OCI-LY1 (cell line): ENCODE results near the gene CASP3.

Source experiments
- H2AFZ ChIP-seq: fragments of 200-600 bp; sonication (generic), shearing (Covaris generic); 2 replicates; pipeline ENCODE4 v1.6.0; 2014; ENCODE audit warnings: antibody characterized with exemption, mild to moderate bottlenecking, low read length
- H3F3A ChIP-seq: fragments of 200-600 bp; sonication (generic), shearing (Covaris generic); 2 replicates; pipeline ENCODE4 v1.6.0; 2014; ENCODE audit warnings: mild to moderate bottlenecking, antibody characterized with exemption, low read length, moderate library complexity; ENCODE audit not compliant: insufficient read depth
- H3K27ac ChIP-seq: fragments of 200-600 bp; sonication (generic); 2 replicates; pipeline ENCODE4 v1.5.1; 2014; ENCODE audit warnings: low read length, mixed run types, mild to moderate bottlenecking, low read depth; ENCODE audit not compliant: poor library complexity, severe bottlenecking
- H3K27me3 ChIP-seq: fragments of 200-600 bp; sonication (generic); 2 replicates; pipeline ENCODE4 v1.6.0; 2014; ENCODE audit warnings: antibody characterized with exemption, mild to moderate bottlenecking, low read length, moderate library complexity; ENCODE audit not compliant: insufficient read depth
- H3K36me3 ChIP-seq: fragments of 200-600 bp; sonication (generic); 2 replicates; pipeline ENCODE4 v1.6.1; 2014; ENCODE audit warnings: mild to moderate bottlenecking, antibody characterized with exemption, low read length, moderate library complexity, mixed read lengths; ENCODE audit not compliant: insufficient read depth
- H3K4me1 ChIP-seq: fragments of 200-600 bp; sonication (generic); 2 replicates; pipeline ENCODE4 v1.5.1; 2014; ENCODE audit warnings: mild to moderate bottlenecking, low read length, moderate library complexity; ENCODE audit not compliant: insufficient read depth, severe bottlenecking
- H3K4me2 ChIP-seq: fragments of 200-600 bp; sonication (generic), shearing (Covaris generic); 2 replicates; pipeline ENCODE4 v1.6.1; 2014; ENCODE audit warnings: low read length
- H3K4me3 ChIP-seq: fragments of 200-600 bp; sonication (generic); 2 replicates; pipeline ENCODE4 v1.5.1; 2014; ENCODE audit warnings: low read length, low read depth, mild to moderate bottlenecking, mixed read lengths; ENCODE audit not compliant: poor library complexity, severe bottlenecking
- H3K79me2 ChIP-seq: fragments of 200-600 bp; shearing (Covaris generic); 2 replicates; pipeline ENCODE4 v1.6.1; 2016; ENCODE audit warnings: mixed run types, low read length, mixed read lengths; ENCODE audit not compliant: insufficient read depth
- H3K9ac ChIP-seq: fragments of 200-600 bp; sonication (generic), shearing (Covaris generic); 2 replicates; pipeline ENCODE4 v1.6.1; 2014; ENCODE audit warnings: mild to moderate bottlenecking, low read length, mixed read lengths
- H3K9me2 ChIP-seq: fragments of 200-600 bp; sonication (generic), shearing (Covaris generic); 2 replicates; pipeline ENCODE4 v1.6.1; 2014; ENCODE audit warnings: low read depth, mild to moderate bottlenecking, low read length, mixed read lengths
- H3K9me3 ChIP-seq: fragments of 200-600 bp; shearing (Covaris generic); 2 replicates; pipeline ENCODE4 v1.6.1; 2014; ENCODE audit warnings: low read length, mixed read lengths
- H4K20me1 ChIP-seq: fragments of 200-600 bp; sonication (generic), shearing (Covaris generic); 2 replicates; pipeline ENCODE4 v1.6.0; 2016; ENCODE audit warnings: mild to moderate bottlenecking, low read length; ENCODE audit not compliant: insufficient read depth
- CTCF ChIP-seq: fragments of 200-600 bp; sonication (generic), shearing (Covaris generic); IDR thresholded peaks from 2 replicates; pipeline ENCODE4 v1.5.1; 2017; ENCODE audit warnings: mild to moderate bottlenecking, antibody characterized with exemption, low read length, moderate library complexity, mixed read lengths
- EZH2 ChIP-seq: fragments of 200-600 bp; sonication (generic), shearing (Covaris generic); IDR thresholded peaks from 2 replicates; pipeline ENCODE4 v1.8.0; 2017; ENCODE audit warnings: borderline replicate concordance, mixed run types, mild to moderate bottlenecking, antibody characterized with exemption, low read length, moderate library complexity, mixed read lengths

The CASP3 gene

GRCh38 chr4:184644553-184645307 is 4.5 kb downstream of the CASP3 start:
- Histone ChIP-seq H3K9ac (no peak overlapping the region), H4K20me1 (no peaks in the 10 kb centered on the region), H3K79me2 (peaks cover 72% of the 10 kb centered on the region), H3K4me3 (no peak overlapping the region), H3K9me2 (no peaks in the 10 kb centered on the region), H3K4me2 (no peak overlapping the region), H3F3A (no peaks in the 10 kb centered on the region), H3K9me3 (no peaks in the 10 kb centered on the region), H2AFZ (no peak overlapping the region), H3K27me3 (no peaks in the 10 kb centered on the region), H3K36me3 (peaks cover 60% of the 10 kb centered on the region), H3K27ac (no peak overlapping the region), H3K4me1 (peaks cover 44% of the 10 kb centered on the region)
- no peak for TF ChIP-seq EZH2
- no peak for TF ChIP-seq CTCF

- TF ChIP-seq CTCF (no peak), EZH2 (no peak)
- H3K79me2 ChIP-seq: peaks cover 80% of the 10 kb centered on the region
- no peak overlapping the region for H2AFZ ChIP-seq
- H3K27me3 ChIP-seq: no peaks in the 10 kb centered on the region
- H3K9ac ChIP-seq: no peak overlapping the region
- no peak overlapping the region for H3K4me2 ChIP-seq
- no peaks in the 10 kb centered on the region for H3K9me2 ChIP-seq
- no peaks in the 10 kb centered on the region for H3F3A ChIP-seq
- peaks cover 68% of the 10 kb centered on the region for H3K36me3 ChIP-seq
- no peaks in the 10 kb centered on the region for H3K9me3 ChIP-seq
- H3K4me1 ChIP-seq: peaks cover 44% of the 10 kb centered on the region
- no peaks in the 10 kb centered on the region for H4K20me1 ChIP-seq
- H3K27ac ChIP-seq: no peak overlapping the region
- no peak overlapping the region for H3K4me3 ChIP-seq
Measured at GRCh38 chr4:184643731-184644130, 5.5 kb downstream of the CASP3 start.

DNA sequence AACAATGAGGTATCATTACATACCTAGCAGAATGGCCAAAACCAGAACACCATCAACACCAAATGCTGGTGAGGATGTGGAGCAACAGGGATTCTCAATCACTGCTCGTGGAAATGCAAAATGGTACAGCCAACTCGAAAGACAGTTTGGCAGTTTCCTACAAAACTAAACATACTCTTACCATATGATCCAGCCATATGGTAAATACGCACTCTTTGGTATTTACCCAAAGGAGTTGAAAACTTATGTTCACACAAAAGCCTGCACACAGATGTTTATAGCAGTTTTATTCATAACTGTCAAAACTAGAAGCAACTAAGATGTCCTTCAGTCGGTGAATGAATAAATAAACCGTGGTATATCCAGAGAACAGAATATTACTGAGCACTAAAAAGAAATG is 7.8 kb downstream of the CASP3 start:
- peaks cover 58% of the 10 kb centered on the region for H3K79me2 ChIP-seq
- no peaks in the 10 kb centered on the region for H3F3A ChIP-seq
- H4K20me1 ChIP-seq: no peaks in the 10 kb centered on the region
- no peaks in the 10 kb centered on the region for H3K9me2 ChIP-seq
- H3K4me3 ChIP-seq: no peak overlapping the region
- TF ChIP-seq CTCF: no peak
- no peak for TF ChIP-seq EZH2
- peaks cover 26% of the 10 kb centered on the region for H3K4me1 ChIP-seq
- peaks cover 80% of the 10 kb centered on the region for H3K36me3 ChIP-seq
- H3K4me2 ChIP-seq: no peak overlapping the region
- H3K9me3 ChIP-seq: no peaks in the 10 kb centered on the region
- no peaks in the 10 kb centered on the region for H3K27me3 ChIP-seq
- no peak overlapping the region for H3K27ac ChIP-seq
- no peak overlapping the region for H3K9ac ChIP-seq
- no peak overlapping the region for H2AFZ ChIP-seq
